Osteoblast (primary cell): ENCODE measurements around the gene CDYL2. TPM values are rescaled to one million over a fixed set of nuclear protein-coding genes. Genes with fewer than 3 reads are reported as not detected.

Experiments used
- DNase-seq: peaks from one replicate; pipeline ENCODE4 v3.0.0; 2011; ENCODE audit warnings: low spot score, mixed read lengths; ENCODE audit not compliant: insufficient read length; ENCODE audit errors: missing footprints
- H2AFZ ChIP-seq: 2 replicates; pipeline ENCODE4 v1.6.0; 2011; ENCODE audit warnings: mild to moderate bottlenecking, low read length
- H3K27ac ChIP-seq: 2 replicates; pipeline ENCODE4 v1.5.1; 2011; ENCODE audit warnings: mild to moderate bottlenecking, low read depth, low read length, moderate library complexity
- H3K27me3 ChIP-seq: 2 replicates; pipeline ENCODE4 v1.6.0; 2012; ENCODE audit warnings: mild to moderate bottlenecking, control low read depth, inconsistent platforms, low read length, moderate library complexity; ENCODE audit not compliant: insufficient read depth
- H3K36me3 ChIP-seq: 2 replicates; pipeline ENCODE4 v1.5.1; 2011; ENCODE audit warnings: mild to moderate bottlenecking, low read length, control low read depth, moderate library complexity; ENCODE audit not compliant: insufficient read depth
- H3K4me1 ChIP-seq: 2 replicates; pipeline ENCODE4 v1.5.1; 2011; ENCODE audit warnings: mild to moderate bottlenecking, low read length, control low read depth, moderate library complexity; ENCODE audit not compliant: insufficient read depth
- H3K4me2 ChIP-seq: 2 replicates; pipeline ENCODE4 v1.6.0; 2011; ENCODE audit warnings: mild to moderate bottlenecking, low read length; ENCODE audit not compliant: insufficient read depth
- H3K4me3 ChIP-seq: fragments of 200-600 bp; sonication (generic); 3 replicates; pipeline ENCODE4 v1.5.1; 2012; ENCODE audit warnings: mild to moderate bottlenecking, low read length, inconsistent platforms; ENCODE audit not compliant: insufficient read depth
- H3K79me2 ChIP-seq: 2 replicates; pipeline ENCODE4 v1.6.0; 2012; ENCODE audit warnings: mild to moderate bottlenecking, low read length, control low read depth, inconsistent platforms; ENCODE audit not compliant: insufficient read depth
- H3K9me3 ChIP-seq: 2 replicates; pipeline ENCODE4 v1.5.1; 2011; ENCODE audit warnings: low read depth, low read length, control low read depth
- H4K20me1 ChIP-seq: 2 replicates; pipeline ENCODE4 v1.6.0; 2012; ENCODE audit warnings: mild to moderate bottlenecking, low read length, control low read depth; ENCODE audit not compliant: insufficient read depth
- CTCF ChIP-seq: IDR thresholded peaks from 2 replicates; pipeline ENCODE4 v1.5.1; 2011; ENCODE audit warnings: mild to moderate bottlenecking, low read depth, low read length, moderate library complexity; ENCODE audit errors: extremely low read depth
- total RNA-seq: library from RNA; depleted of rRNA; stranded (reverse); fragments of >200 nt; gene quantifications from 2 replicates; pipeline ENCODE4 v1.2.3, GENCODE V29; 2012

Gene CDYL2
- total RNA-seq, 1 donor: 8.3 TPM

DNA sequence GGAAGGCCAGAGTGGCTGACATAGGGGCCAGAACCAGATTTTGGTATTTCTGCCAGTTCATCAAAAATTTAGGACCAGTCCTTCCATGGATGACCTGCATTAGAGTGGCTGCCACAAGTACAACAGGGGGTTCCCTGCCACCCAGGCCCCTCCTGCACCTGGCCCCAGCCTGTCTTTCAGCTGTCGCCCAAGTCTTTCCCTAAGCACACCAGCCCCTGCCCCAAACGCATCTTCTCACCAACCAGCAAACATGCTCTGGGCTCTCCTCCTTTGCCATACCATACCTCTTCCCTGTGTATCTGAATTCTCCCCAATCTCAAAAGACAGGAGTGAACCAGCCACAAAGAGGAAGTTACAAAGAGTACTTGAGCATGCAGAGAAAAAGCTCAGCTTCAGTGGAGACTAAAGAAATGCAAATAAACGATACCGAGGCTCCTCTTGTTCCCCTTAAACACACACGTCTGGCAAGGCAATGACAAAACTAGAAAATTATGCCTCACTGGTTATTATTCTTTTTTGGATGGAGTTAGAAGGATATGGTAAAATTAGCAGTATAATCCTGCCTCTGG lies 133.0 kb downstream of the CDYL2 start:
- H3K4me1 ChIP-seq: no peaks in the 10 kb centered on the region
- H3K79me2 ChIP-seq: no peaks in the 10 kb centered on the region
- H3K4me3 ChIP-seq: no peak overlapping the region
- no peak overlapping the region for H2AFZ ChIP-seq
- H3K27me3 ChIP-seq: no peaks in the 10 kb centered on the region
- H4K20me1 ChIP-seq: no peaks in the 10 kb centered on the region
- DNase-seq: no peak
- H3K36me3 ChIP-seq: no peaks in the 10 kb centered on the region
- no peak overlapping the region for H3K4me2 ChIP-seq
- H3K9me3 ChIP-seq: no peaks in the 10 kb centered on the region
- TF ChIP-seq CTCF: no peak
- no peak overlapping the region for H3K27ac ChIP-seq

DNA sequence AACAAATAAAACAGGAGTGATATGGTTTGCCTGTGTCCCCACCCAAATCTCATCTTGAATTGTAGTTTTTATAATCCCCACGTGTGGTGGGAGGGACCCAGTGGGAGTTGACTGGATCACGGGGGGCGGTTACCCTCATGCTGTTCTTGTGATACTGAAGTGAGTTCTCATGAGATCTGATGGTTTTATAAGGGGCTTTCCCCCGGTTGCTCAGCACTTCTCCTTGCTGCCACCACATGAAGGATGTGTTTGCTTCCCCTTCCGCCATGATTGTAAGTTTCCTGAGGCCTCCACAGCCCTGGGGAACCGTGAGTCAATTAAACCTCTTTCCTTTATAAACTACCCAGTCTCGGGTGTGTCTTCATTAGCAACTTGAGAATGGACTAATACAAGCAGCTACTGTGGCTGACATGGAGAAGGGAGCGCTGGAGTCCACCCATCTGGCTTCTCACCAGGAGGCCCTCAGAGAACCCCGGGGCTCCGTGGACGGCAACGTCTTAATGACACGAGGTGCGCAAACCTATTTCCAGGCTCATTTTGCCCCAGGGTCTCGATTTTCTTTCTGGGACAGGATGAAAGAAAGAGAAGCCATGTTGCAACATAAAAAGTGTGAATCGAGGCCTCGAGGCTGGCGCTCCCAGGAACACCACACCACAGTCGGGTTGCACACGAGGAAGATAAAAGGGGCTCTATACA lies 134.1 kb downstream of the CDYL2 start:
- DNase-seq: no peak
- H3K27me3 ChIP-seq: no peaks in the 10 kb centered on the region
- H2AFZ ChIP-seq: no peak overlapping the region
- no peaks in the 10 kb centered on the region for H3K4me1 ChIP-seq
- no peaks in the 10 kb centered on the region for H3K79me2 ChIP-seq
- no peak overlapping the region for H3K27ac ChIP-seq
- H4K20me1 ChIP-seq: no peaks in the 10 kb centered on the region
- H3K4me3 ChIP-seq: no peak overlapping the region
- no peak for TF ChIP-seq CTCF
- H3K4me2 ChIP-seq: no peak overlapping the region
- no peaks in the 10 kb centered on the region for H3K9me3 ChIP-seq
- H3K36me3 ChIP-seq: no peaks in the 10 kb centered on the region

- no peak for DNase-seq
- H4K20me1 ChIP-seq: no peaks in the 10 kb centered on the region
- no peak overlapping the region for H3K4me2 ChIP-seq
- H2AFZ ChIP-seq: no peak overlapping the region
- no peak overlapping the region for H3K27ac ChIP-seq
- H3K9me3 ChIP-seq: no peaks in the 10 kb centered on the region
- no peaks in the 10 kb centered on the region for H3K27me3 ChIP-seq
- no peaks in the 10 kb centered on the region for H3K4me1 ChIP-seq
- H3K4me3 ChIP-seq: no peak overlapping the region
- no peaks in the 10 kb centered on the region for H3K36me3 ChIP-seq
- TF ChIP-seq CTCF: no peak
- no peaks in the 10 kb centered on the region for H3K79me2 ChIP-seq
These were observed 134.7 kb downstream of the CDYL2 start for GRCh38 chr16:80669673-80670072.

- H2AFZ ChIP-seq: no peak overlapping the region
- no peak for TF ChIP-seq CTCF
- no peaks in the 10 kb centered on the region for H4K20me1 ChIP-seq
- no peaks in the 10 kb centered on the region for H3K9me3 ChIP-seq
- no peak overlapping the region for H3K4me2 ChIP-seq
- no peaks in the 10 kb centered on the region for H3K4me1 ChIP-seq
- no peaks in the 10 kb centered on the region for H3K79me2 ChIP-seq
- H3K36me3 ChIP-seq: no peaks in the 10 kb centered on the region
- no peak overlapping the region for H3K4me3 ChIP-seq
- no peak for DNase-seq
- H3K27me3 ChIP-seq: no peaks in the 10 kb centered on the region
- no peak overlapping the region for H3K27ac ChIP-seq
These were observed 136.5 kb downstream of the CDYL2 start for GRCh38 chr16:80667925-80668324.
